Subcutaneous adipose tissue (tissue), 4 donors: Measurements from ENCODE around the gene CCDC63. TPM values are rescaled to one million over a fixed set of nuclear protein-coding genes. Genes with fewer than 3 reads are reported as not detected.

Experiments
- total RNA-seq, 4 donors: library from RNA; depleted of rRNA; stranded (reverse); fragments of >200 nt; gene quantifications; one replicate each; pipeline ENCODE4 v1.1.0, GENCODE V29; 2016
- TF ChIP-seq, protein P1 (sequence below): fragments of 450-650 bp; IDR thresholded peaks from one replicate; pipeline ENCODE4 v1.5.1; 2016; ENCODE audit warnings: low read depth, mild to moderate bottlenecking, control low read depth, antibody characterized with exemption, moderate library complexity

Gene CCDC63
- total RNA-seq, 4 donors from 2014 or later, result not detected

DNA sequence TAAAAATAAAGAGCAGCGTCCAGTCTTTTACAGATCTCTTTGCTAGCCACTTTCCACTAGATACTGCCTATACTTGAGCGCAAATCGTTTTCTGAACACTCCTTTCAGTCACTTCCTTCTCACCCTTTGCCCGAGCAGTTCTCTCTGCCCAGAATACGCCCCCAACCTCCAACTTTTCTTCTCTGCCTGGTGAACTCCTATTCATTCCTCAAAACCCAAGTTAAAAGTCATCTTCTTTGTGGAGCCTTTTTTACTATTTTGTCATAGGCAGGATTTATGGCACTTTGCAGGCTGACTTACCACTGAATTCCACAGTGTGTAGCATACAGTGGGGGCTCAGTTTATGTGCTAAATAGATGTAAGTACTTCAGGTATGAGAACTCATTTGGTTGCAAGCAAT, 4.0 kb downstream of the CCDC63 start:
- TF ChIP-seq, protein P1, sequence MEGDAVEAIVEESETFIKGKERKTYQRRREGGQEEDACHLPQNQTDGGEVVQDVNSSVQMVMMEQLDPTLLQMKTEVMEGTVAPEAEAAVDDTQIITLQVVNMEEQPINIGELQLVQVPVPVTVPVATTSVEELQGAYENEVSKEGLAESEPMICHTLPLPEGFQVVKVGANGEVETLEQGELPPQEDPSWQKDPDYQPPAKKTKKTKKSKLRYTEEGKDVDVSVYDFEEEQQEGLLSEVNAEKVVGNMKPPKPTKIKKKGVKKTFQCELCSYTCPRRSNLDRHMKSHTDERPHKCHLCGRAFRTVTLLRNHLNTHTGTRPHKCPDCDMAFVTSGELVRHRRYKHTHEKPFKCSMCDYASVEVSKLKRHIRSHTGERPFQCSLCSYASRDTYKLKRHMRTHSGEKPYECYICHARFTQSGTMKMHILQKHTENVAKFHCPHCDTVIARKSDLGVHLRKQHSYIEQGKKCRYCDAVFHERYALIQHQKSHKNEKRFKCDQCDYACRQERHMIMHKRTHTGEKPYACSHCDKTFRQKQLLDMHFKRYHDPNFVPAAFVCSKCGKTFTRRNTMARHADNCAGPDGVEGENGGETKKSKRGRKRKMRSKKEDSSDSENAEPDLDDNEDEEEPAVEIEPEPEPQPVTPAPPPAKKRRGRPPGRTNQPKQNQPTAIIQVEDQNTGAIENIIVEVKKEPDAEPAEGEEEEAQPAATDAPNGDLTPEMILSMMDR, result no peak

DNA sequence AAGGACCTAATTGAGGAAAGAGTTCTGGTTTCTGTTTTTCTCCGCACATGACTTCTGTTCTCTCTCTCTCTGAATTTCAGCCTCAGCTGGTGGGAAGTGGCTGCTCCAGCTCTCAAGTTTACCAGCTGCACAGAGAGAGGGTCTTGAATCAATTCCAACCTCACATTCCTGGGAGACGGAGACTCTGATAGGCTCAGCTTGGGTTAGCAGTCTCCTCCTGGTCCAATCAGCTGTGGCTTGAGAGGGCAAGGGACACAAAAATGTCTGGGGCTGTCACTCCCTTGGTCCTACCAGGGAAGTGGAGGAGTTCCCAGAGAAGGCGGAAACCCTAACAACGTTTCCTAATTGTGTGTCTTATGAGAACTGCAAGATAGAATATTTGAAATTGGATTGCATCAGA, 7.0 kb downstream of the CCDC63 start:
- TF ChIP-seq, protein P1, result no peak

DNA sequence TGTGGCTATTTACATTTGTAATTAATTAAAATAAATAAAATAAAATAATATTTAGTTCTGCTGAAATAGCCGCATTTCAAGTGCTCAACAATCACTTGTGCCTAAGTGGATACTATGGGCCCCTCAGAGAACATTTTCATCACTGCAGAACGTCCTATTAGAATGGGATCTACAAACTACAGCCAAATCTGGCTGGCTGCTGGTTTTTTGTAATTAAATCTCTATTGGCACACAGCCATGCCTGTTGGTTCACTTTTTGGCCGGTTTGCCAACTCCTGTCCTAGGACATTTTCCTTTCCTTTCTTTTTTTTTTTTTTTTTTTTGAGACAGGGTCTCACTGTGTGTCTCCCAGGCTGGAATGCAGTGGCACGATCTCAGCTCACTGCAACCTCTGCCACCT, 9.8 kb downstream of the CCDC63 start:
- TF ChIP-seq, protein P1, result no peak

DNA sequence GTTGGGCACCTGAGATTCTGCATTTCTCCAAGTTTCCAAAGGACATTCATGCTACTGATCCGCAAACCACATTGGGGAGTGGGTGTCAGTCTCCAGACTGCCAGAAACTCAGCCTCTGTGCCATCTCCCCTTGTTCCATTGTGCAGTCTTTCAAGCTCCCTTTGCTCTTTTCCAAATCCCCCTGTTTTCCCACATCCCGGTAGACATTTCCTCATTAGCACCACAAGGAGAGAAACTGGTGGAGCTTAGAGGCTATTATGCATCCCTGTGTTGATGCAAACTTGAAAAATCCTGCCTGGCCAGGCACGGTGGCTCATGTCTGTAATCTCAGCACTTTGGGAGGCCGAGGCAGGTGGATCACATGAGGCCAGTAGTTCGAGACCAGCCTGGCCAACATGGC, 10.7 kb downstream of the CCDC63 start:
- TF ChIP-seq, protein P1, result no peak

DNA sequence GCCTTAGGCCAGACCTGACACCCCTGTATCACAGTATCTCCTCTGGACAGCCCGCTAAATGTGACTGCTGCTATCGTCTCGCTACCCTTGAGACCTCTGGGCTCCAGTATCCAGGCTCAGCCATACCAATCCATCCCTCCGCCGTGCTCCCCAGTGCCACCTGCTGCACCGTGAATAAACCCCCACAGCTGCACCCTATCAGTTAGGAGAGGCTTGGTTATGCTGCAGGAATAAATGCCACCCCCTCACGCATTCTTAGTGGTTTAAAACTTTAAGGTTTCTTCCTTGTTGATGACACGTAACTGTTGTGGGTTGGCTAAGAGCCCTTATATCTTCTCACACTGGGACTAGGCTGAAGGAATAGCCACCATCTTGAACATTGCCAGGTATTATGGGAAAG, 12.1 kb downstream of the CCDC63 start:
- TF ChIP-seq, protein P1, result no peak

DNA sequence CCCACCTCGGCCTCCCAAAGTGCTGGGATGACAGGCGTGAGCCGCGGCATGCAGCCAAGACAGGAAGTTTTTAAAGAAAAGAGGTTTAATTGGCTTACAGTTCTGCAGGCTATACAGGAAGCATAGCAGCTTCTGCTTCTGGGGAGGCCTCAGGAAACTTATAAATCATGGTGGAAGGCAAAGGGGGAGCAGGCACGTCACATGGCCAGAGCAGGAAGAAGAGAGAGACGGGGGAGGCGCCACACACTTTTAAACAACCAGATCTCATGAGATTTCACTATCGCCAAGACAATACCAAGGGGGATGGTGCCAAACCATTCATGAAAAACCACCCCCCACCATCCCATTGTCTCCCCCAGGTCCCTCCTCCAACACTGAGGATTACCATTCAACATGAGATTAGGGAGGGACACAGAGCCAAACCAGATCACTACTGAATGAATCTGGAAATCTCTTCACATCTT, 14.1 kb downstream of the CCDC63 start:
- TF ChIP-seq, protein P1, result no peak

DNA sequence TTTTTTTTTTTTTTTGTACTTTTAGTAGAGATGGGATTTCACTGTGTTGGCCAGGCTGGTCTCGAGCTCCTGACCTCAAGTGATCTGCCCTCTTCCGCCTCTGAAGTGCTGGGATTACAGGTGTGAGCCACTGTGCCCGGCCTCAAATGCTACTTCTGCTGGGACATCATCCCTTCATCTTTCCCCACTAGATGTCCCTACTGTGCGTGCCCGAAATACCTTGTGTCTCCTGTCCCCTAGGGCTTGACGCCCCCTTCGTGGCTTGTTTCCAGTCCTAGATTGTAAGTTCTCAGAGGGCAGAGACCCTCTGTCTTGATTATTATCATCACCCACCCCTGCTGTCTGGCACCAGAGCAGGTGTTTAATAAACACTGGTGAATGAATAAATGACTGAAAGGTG, 14.9 kb downstream of the CCDC63 start:
- TF ChIP-seq, protein P1, result no peak
